Activated T-cell treated with anti-CD3 and anti-CD28 coated beads, Interleukin-2, amount 50 U/mL, for 72 hours (primary cell): Measurements from ENCODE around the gene GABRG1. TPM values are rescaled to one million over a fixed set of nuclear protein-coding genes. Genes with fewer than 3 reads are reported as not detected.

Experiments
- ATAC-seq, 2 donors: fragments of 150-1000 bp; cut with Tn5 transposase; replicated peaks in 1 of 2; 2 replicates each; pipeline ENCODE4 v1.10.0; 2021; ENCODE audit warnings: moderate library complexity in 2 of 2, mild to moderate bottlenecking in 1 of 2
- DNase-seq, 2 donors: peaks; one replicate each; pipeline ENCODE4 v3.0.0; 2021 to 2022; ENCODE audit warnings: mixed read lengths in 1 of 2
- H3K27ac Mint-ChIP-seq: one replicate; pipeline ENCODE4 v1.8.0; 2022; ENCODE audit warnings: mild to moderate bottlenecking, moderate library complexity, mixed read lengths
- H3K27me3 Mint-ChIP-seq: one replicate; pipeline ENCODE4 v1.8.0; 2022; ENCODE audit warnings: low read depth, mixed read lengths
- H3K36me3 Mint-ChIP-seq, 2 donors: one replicate each; pipeline ENCODE4 v1.8.0; 2022; ENCODE audit warnings: mixed read lengths in 2 of 2, mild to moderate bottlenecking in 1 of 2; ENCODE audit not compliant: insufficient read depth in 2 of 2
- H3K4me1 Mint-ChIP-seq: one replicate; pipeline ENCODE4 v1.8.0; 2022; ENCODE audit warnings: low read depth, mixed read lengths
- H3K4me3 Mint-ChIP-seq, 2 donors: one replicate each; pipeline ENCODE4 v1.8.0; 2022; ENCODE audit warnings: mild to moderate bottlenecking in 2 of 2, mixed read lengths in 2 of 2, moderate library complexity in 2 of 2
- H3K9me3 Mint-ChIP-seq, 2 donors: one replicate each; pipeline ENCODE4 v1.8.0; 2022; ENCODE audit warnings: mixed read lengths in 2 of 2
- total RNA-seq, 2 donors: library from RNA; stranded (reverse); gene quantifications; one replicate each; pipeline ENCODE4 v1.2.3, GENCODE V29; 2022

The GABRG1 gene
- total RNA-seq, result not detected

GRCh38 chr4:46123913-46124755 lies at the start of gene GABRG1:
GABRG1 (minus strand) TSS chr4:46124054; CDS start chr4:46123913, 141 bp downstream.
- Mint-ChIP-seq H3K36me3 (peaks cover 0 to 2% of the 10 kb centered on the region in 2 donors), H3K4me1 (no peaks in the 10 kb centered on the region)
- ATAC-seq, result no peak

GRCh38 chr4:46146993-46147392 lies 23.1 kb upstream of the GABRG1 start:
- Mint-ChIP-seq H3K9me3 (peaks cover 4 to 10% of the 10 kb centered on the region in 2 donors), H3K27me3 (no peaks in the 10 kb centered on the region), H3K4me3 (no peak overlapping the region), H3K36me3 (no peaks in the 10 kb centered on the region), H3K4me1 (no peaks in the 10 kb centered on the region), H3K27ac (no peak overlapping the region)
- DNase-seq (no peak), ATAC-seq (no peak)

More at GRCh38 chr4:46123913-46124755, at the start of gene GABRG1:
- H3K27me3 Mint-ChIP-seq, result no peaks in the 10 kb centered on the region
- peaks cover 7 to 11% of the 10 kb centered on the region in 2 donors for H3K9me3 Mint-ChIP-seq
- H3K4me3 Mint-ChIP-seq, result no peak within 1 kb of the TSS
- H3K27ac Mint-ChIP-seq, result no peak within 1 kb of the TSS
- no peak for DNase-seq

GRCh38 chr4:46131498-46132057 lies 7.7 kb upstream of the GABRG1 start:
- peaks cover 4 to 11% of the 10 kb centered on the region in 2 donors for H3K9me3 Mint-ChIP-seq
- no peak for DNase-seq
- H3K4me1 Mint-ChIP-seq, result no peaks in the 10 kb centered on the region
- no peak overlapping the region for H3K27ac Mint-ChIP-seq
- peaks cover 0 to 2% of the 10 kb centered on the region in 2 donors for H3K36me3 Mint-ChIP-seq
- H3K4me3 Mint-ChIP-seq, result no peak overlapping the region
- ATAC-seq, result no peak
- H3K27me3 Mint-ChIP-seq, result no peaks in the 10 kb centered on the region

GRCh38 chr4:46124773-46125413 lies 1.0 kb upstream of the GABRG1 start:
- Mint-ChIP-seq H3K27ac (no peak overlapping the region), H3K4me1 (no peaks in the 10 kb centered on the region), H3K9me3 (peaks cover 7 to 11% of the 10 kb centered on the region in 2 donors), H3K27me3 (no peaks in the 10 kb centered on the region), H3K36me3 (peaks cover 0 to 2% of the 10 kb centered on the region in 2 donors), H3K4me3 (no peak overlapping the region)
- no peak for ATAC-seq
- DNase-seq, result no peak

- H3K27ac Mint-ChIP-seq, result no peak overlapping the region
- no peaks in the 10 kb centered on the region for H3K27me3 Mint-ChIP-seq
- H3K4me3 Mint-ChIP-seq, result no peak overlapping the region
- DNase-seq, result no peak
- H3K9me3 Mint-ChIP-seq, result peaks cover 1 to 13% of the 10 kb centered on the region in 2 donors
- no peak for ATAC-seq
- peaks cover 0 to 3% of the 10 kb centered on the region in 2 donors for H3K36me3 Mint-ChIP-seq
- no peaks in the 10 kb centered on the region for H3K4me1 Mint-ChIP-seq
Observed at GRCh38 chr4:46081674-46082073, 42.2 kb downstream of the GABRG1 start.

GRCh38 chr4:46081248-46081647 lies 42.6 kb downstream of the GABRG1 start:
- peaks cover 0 to 3% of the 10 kb centered on the region in 2 donors for H3K36me3 Mint-ChIP-seq
- H3K4me1 Mint-ChIP-seq, result no peaks in the 10 kb centered on the region
- no peak for ATAC-seq
- H3K9me3 Mint-ChIP-seq, result peaks cover 1 to 13% of the 10 kb centered on the region in 2 donors
- DNase-seq, result no peak
- no peaks in the 10 kb centered on the region for H3K27me3 Mint-ChIP-seq
- H3K4me3 Mint-ChIP-seq, result no peak overlapping the region
- no peak overlapping the region for H3K27ac Mint-ChIP-seq

GRCh38 chr4:46073778-46074177 lies 50.1 kb downstream of the GABRG1 start:
- no peak overlapping the region for H3K27ac Mint-ChIP-seq
- H3K4me1 Mint-ChIP-seq, result no peaks in the 10 kb centered on the region
- no peaks in the 10 kb centered on the region for H3K36me3 Mint-ChIP-seq
- peaks cover 0 to 4% of the 10 kb centered on the region in 2 donors for H3K9me3 Mint-ChIP-seq
- ATAC-seq, result no peak
- no peaks in the 10 kb centered on the region for H3K27me3 Mint-ChIP-seq
- DNase-seq, result no peak
- H3K4me3 Mint-ChIP-seq, result no peak overlapping the region

GRCh38 chr4:46051392-46051791 lies 72.5 kb downstream of the GABRG1 start:
- DNase-seq (no peak), ATAC-seq (no peak)
- Mint-ChIP-seq H3K9me3 (peaks cover 3 to 9% of the 10 kb centered on the region in 2 donors), H3K27me3 (no peaks in the 10 kb centered on the region), H3K4me1 (no peaks in the 10 kb centered on the region), H3K4me3 (no peak overlapping the region), H3K27ac (no peak overlapping the region), H3K36me3 (no peaks in the 10 kb centered on the region)

GRCh38 chr4:46032056-46032455 lies 91.8 kb downstream of the GABRG1 start:
- DNase-seq, result no peak
- Mint-ChIP-seq H3K4me3 (no peak overlapping the region), H3K4me1 (no peaks in the 10 kb centered on the region), H3K27ac (no peak overlapping the region), H3K9me3 (peaks cover 15 to 17% of the 10 kb centered on the region in 2 donors), H3K27me3 (no peaks in the 10 kb centered on the region), H3K36me3 (no peaks in the 10 kb centered on the region)
- ATAC-seq, result no peak

- no peak overlapping the region for H3K4me3 Mint-ChIP-seq
- no peak overlapping the region for H3K27ac Mint-ChIP-seq
- H3K27me3 Mint-ChIP-seq, result no peaks in the 10 kb centered on the region
- no peaks in the 10 kb centered on the region for H3K36me3 Mint-ChIP-seq
- H3K9me3 Mint-ChIP-seq, result peaks cover 4 to 15% of the 10 kb centered on the region in 2 donors
- no peak for ATAC-seq
- no peaks in the 10 kb centered on the region for H3K4me1 Mint-ChIP-seq
- no peak for DNase-seq
Observed at GRCh38 chr4:46016306-46016705, 107.5 kb downstream of the GABRG1 start.

- ATAC-seq (no peak), DNase-seq (no peak)
- H3K27ac Mint-ChIP-seq, result no peak overlapping the region
- H3K9me3 Mint-ChIP-seq, result peaks cover 8 to 11% of the 10 kb centered on the region in 2 donors
- no peaks in the 10 kb centered on the region for H3K4me1 Mint-ChIP-seq
- H3K4me3 Mint-ChIP-seq, result no peak overlapping the region
- peaks cover 0 to 1% of the 10 kb centered on the region in 2 donors for H3K36me3 Mint-ChIP-seq
- no peaks in the 10 kb centered on the region for H3K27me3 Mint-ChIP-seq
Observed at GRCh38 chr4:45992728-45993127, 131.1 kb downstream of the GABRG1 start.

- no peaks in the 10 kb centered on the region for H3K4me1 Mint-ChIP-seq
- H3K27ac Mint-ChIP-seq, result no peak overlapping the region
- H3K9me3 Mint-ChIP-seq, result peaks cover 6 to 9% of the 10 kb centered on the region in 2 donors
- peaks cover 1 to 2% of the 10 kb centered on the region in 2 donors for H3K36me3 Mint-ChIP-seq
- DNase-seq (no peak), ATAC-seq (no peak)
- H3K27me3 Mint-ChIP-seq, result no peaks in the 10 kb centered on the region
- no peak overlapping the region for H3K4me3 Mint-ChIP-seq
Observed at GRCh38 chr4:45989775-45990174, 134.1 kb downstream of the GABRG1 start.

GRCh38 chr4:45987858-45988257 lies 136.0 kb downstream of the GABRG1 start:
- H3K9me3 Mint-ChIP-seq, result peaks cover 6 to 11% of the 10 kb centered on the region in 2 donors
- ATAC-seq, result no peak
- H3K27ac Mint-ChIP-seq, result no peak overlapping the region
- DNase-seq, result no peak
- H3K4me3 Mint-ChIP-seq, result no peak overlapping the region
- H3K4me1 Mint-ChIP-seq, result no peaks in the 10 kb centered on the region
- H3K36me3 Mint-ChIP-seq, result peaks cover 1 to 2% of the 10 kb centered on the region in 2 donors
- H3K27me3 Mint-ChIP-seq, result no peaks in the 10 kb centered on the region
